HG03354 (cell line): ENCODE measurements around the gene MAMDC4.
"Not testable (repeated sequence)": the region's sequence is repeated elsewhere in the genome, so short reads cannot be mapped to it uniquely, and the experiment has no call there.

ENCODE experiments used
- ATAC-seq: cut with Tn5 transposase; IDR thresholded peaks from one replicate; pipeline ENCODE4 v1.9.1; 2021; ENCODE audit warnings: mild to moderate bottlenecking; ENCODE audit not compliant: unreplicated experiment, poor library complexity, severe bottlenecking

The MAMDC4 gene

DNA sequence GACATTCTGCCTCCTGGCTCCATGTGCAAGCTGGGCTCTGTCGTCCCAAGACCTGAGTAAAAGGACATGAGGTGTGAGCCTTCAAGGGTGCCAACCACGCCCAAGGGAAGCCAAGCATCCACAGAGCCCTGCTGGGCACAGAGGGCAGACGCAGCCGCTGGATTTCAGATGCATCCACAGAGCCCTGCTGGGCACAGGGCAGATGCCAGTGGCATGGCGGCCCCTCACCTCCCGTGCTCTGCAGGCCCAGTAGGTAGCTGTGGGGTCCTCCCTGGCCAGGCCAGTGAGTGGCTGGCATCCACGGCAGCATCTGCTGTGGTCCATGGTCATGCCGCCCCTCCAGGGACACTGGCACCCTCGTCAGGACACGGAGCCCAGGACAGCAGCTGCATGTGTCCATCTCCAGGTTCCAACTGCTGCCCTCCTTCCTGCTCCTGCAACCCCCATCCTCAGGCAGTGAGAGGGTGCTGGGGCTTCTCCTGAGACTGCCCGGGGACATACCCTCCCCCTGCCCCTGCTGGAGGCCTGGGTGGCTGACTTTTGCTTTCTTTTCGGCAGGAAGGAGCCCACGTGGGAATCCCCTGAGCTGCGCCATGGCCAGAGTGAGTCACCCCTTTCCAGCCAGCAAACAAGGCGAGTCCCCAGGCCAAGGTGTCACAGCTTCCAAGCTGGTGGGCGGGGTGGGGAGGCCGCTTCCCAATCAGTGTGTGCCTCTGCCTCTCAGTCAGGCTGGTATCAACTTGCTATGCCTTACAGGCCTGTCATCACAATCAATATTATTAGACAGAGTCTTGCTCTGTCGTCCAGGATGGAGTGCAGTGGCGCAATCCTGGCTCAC lies 30.2 kb downstream of the MAMDC4 start:
- peak; percentile 33 for ATAC-seq

DNA sequence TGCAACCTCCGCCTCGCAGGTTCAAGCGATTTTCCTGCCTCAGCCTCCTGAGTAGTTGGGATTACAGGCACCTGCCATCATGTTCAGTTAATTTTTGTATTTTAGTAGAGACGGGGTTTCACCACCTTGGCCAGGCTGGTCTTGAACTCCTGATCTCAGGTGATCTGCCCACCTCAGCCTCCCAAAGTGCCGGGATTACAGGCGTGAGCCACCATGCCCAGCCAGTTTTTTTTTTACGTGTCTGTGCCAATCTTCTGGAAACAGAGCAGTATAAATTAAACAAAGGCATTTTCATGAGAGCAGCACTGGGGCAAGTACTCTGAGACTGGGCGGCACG lies 30.8 kb downstream of the MAMDC4 start:
- ATAC-seq: not testable (repeated sequence)

- not testable (repeated sequence) for ATAC-seq
Observed at GRCh38 chr9:136883670-136884069, 31.5 kb downstream of the MAMDC4 start.

DNA sequence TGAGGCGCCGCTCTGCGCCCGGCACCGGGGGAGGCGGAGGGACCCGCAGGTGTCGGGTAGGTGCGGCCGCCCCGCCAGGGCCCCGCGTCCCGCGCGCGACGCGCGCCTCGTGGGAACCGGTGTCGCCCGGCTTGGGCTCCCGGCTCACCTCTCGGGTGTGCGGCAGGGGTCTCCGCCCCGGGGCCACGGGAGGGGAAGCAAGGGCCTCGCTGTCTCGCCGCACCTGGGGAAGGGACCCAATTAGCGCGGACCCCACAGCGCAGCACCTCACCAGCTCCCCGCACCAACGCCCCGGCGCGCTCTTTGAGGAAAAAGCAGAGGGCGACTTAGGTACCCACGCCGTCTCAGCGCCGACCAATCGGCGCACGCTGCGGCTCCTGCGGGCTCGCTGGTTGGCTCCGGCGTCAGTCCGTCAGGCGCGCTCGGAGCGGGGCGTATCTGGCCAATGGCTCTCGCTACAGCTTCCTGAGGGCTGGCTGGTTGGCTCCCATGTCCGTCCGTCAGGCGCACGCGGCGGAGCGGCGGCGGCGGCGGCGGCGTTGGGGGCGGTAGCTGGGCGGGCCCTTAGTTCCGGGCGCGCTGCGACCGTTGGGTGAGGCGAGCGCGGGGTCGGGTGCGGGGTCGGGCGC lies 33.9 kb downstream of the MAMDC4 start, which contains the start of gene TRAF2:
TRAF2 (plus strand) TSS at position 567 of the 629 bp plus-strand sequence. CDS start 12,225 bp downstream, outside the sequence.
- ATAC-seq: peak; percentile 84

GRCh38 chr9:136886610-136887597 lies 34.8 kb downstream of the MAMDC4 start:
- ATAC-seq: peak; percentile 27

DNA sequence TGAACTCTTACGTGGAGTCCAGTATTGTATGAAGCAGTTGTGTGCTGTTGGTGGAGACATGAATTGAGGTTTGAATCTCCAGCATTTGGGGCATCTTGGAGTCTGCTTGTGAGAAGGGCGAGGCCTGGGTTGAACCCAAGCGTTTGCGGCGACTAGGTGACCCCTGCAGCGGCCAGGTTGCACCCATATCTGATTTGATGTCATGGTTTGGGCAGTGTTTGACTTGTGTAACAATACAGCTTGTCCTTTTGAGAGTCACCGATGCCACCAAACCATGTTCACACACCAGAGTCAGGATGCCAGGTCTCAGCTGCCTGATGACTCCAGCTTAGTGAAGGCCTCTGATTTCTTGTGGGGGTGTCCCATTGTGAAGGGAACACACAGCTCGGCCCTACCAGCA lies 36.3 kb downstream of the MAMDC4 start:
- ATAC-seq: no peak

DNA sequence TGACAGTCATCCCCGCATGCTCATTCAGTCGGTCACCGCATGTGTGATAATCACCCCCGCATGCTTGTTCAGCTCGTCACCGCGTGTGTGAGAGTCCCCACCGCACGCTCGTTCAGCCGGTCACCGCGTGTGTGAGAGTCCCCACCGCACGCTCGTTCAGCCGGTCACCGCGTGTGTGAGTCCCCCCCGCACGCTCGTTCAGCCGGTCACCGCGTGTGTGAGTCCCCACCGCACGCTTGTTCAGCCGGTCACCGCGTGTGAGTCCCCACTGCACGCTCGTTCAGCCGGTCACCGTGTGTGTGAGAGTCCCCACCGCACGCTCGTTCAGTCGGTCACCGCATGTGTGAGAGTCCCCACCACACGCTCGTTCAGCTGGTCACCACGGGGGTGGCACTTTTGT lies 37.7 kb downstream of the MAMDC4 start:
- ATAC-seq: no peak

GRCh38 chr9:136890661-136891060 lies 38.5 kb downstream of the MAMDC4 start:
- ATAC-seq: no peak

GRCh38 chr9:136896027-136896426 lies 43.9 kb downstream of the MAMDC4 start:
- no peak for ATAC-seq

DNA sequence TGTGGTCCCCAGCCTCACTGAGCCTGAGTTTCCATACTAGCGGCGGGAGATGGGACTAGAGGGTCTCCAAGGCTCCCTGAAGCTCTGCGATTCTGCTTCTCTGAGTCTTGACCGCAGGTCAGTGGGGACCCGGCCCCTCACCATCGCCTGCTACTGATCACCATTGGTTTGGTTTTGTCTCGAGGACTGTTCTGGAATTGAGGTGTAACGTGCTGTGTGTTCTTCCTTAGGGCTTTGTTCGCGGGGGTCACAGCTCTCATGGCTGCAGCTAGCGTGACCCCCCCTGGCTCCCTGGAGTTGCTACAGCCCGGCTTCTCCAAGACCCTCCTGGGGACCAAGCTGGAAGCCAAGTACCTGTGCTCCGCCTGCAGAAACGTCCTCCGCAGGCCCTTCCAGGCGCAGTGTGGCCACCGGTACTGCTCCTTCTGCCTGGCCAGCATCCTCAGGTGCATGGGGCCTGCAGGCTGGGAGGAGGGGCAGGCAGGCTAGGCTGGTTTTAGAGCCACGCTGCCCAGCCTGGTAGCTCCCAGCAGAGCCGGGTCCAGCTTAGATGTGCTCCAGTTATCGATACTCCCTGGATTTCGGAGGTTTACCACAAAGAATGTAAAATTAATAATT lies 46.4 kb downstream of the MAMDC4 start:
- ATAC-seq: no peak

GRCh38 chr9:136899196-136899595 lies 47.0 kb downstream of the MAMDC4 start:
- ATAC-seq: peak; percentile 40

DNA sequence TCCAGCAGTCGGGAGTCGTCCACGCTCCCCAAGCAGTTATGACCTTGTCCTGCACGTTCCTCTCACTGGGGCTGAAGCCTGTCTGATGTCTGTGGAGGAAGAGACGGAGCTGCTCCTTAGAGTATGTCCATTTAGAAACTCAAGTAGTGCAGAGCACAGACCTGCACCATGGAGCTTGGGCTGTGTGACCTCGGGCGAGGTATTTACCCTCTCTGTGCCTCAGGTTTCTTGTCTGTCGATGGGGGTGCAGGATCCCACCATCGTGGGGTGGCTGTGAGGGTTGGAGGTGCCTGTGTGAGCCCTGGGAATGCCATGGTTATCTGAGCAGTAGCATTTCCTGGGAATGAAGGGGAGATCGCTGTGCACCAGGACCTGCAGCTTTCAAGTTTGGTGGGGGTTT lies 48.4 kb downstream of the MAMDC4 start:
- ATAC-seq: no peak

DNA sequence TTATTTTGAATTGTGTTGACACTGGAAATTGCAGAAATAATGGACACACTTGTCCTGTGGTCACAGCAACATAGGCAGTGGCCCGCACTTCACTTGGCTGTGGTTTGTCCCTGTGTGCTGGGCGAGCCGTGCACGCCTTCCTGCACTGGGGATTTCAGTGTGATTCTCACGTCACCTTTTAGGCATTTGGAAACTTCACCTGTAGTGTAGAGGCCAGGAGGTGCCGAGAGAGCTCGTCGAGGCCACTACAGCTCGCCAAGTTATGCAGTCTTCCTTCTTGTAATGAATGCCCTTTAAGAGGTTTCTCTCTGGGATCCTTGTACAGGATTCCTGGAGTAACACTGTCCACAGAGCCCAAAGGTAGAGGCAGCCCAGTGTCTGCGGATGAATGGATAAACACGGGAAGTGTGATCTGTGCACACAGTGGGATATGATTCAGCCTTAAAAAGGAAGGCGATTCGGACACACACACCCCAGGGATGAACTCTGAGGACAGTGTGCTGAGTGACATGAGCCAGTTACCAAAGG lies 48.9 kb downstream of the MAMDC4 start:
- no peak for ATAC-seq

- peak; percentile 58 for ATAC-seq
Observed at GRCh38 chr9:136901516-136902258, 49.5 kb downstream of the MAMDC4 start.

- peak; percentile 71 for ATAC-seq
Observed at GRCh38 chr9:136902259-136902821, 50.2 kb downstream of the MAMDC4 start.

DNA sequence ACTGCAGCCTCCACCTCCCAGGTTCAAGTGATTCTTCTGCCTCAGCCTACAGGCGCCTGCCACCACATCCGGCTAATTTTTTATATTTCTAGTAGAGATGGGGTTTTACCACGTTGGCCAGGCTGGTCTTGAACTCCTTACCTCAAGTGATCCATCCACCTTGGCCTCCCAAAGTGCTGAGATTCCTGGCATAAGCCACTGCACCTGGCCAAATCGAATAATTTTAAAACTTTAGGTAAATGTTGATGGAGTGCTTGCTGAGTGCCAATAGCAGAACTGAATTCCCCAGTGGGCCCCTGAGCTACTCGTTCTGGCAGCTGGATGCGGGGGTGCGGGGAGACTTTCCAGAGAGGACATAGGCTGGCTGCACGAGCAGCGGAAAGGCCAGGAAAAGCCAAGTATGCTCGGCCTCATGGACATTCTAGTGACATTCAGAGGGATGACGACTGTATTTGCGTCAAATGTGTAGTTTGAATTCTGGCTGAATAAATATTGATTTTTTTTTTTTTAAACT lies 51.0 kb downstream of the MAMDC4 start:
- no peak for ATAC-seq

DNA sequence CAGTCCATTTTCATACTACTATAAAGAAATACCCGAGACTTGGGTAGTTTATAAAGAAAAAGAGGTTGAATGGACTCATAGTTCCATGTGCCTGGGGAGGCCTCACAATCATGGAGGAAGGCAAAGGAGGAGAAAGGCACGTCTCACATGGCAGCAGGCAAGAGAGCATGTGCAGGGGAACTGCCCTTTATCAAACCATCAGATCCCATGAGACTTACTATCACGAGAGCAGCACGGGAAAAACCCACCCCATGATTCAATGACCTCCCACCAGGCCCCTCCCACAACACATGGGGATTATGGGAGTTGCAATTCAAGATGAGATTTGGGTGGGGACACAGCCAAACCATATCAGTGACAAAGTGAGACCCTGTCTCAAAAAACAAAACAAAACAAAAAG lies 54.1 kb downstream of the MAMDC4 start:
- ATAC-seq: no peak
